Measurements from ENCODE around the gene NOB1. TPM values are rescaled to one million over a fixed set of nuclear protein-coding genes. Genes with fewer than 3 reads are reported as not detected.
"Not testable (repeated sequence)": the region's sequence is repeated elsewhere in the genome, so short reads cannot be mapped to it uniquely, and the experiment has no call there.

NOB1 gene
- total RNA-seq, 1 donor from 2014 or later: 60.3 TPM

GRCh38 chr16:69767459-69768229 lies 12.9 kb upstream of the NOB1 start:
- no peak overlapping the region for H3K4me3 Mint-ChIP-seq
- TF ChIP-seq CTCF (conservative IDR thresholded peaks at IDR 0.05): no peak
- no peaks in the 10 kb centered on the region for H3K9me3 Mint-ChIP-seq
- no peaks in the 10 kb centered on the region for H3K27me3 Mint-ChIP-seq
- DNase-seq (ENCODE audit: extremely low spot score, unreplicated experiment): no peak
- peaks cover 20% of the 10 kb centered on the region for H3K4me1 Mint-ChIP-seq (ENCODE audit: unreplicated experiment)
- H3K27ac Mint-ChIP-seq: no peak overlapping the region
- peaks cover 13% of the 10 kb centered on the region for H3K36me3 Mint-ChIP-seq

- Mint-ChIP-seq H3K4me3 (peak overlapping the region; percentile 87), H3K4me1 (ENCODE audit: unreplicated experiment) (peaks cover 14% of the 10 kb centered on the region), H3K9me3 (no peaks in the 10 kb centered on the region), H3K36me3 (peaks cover 13% of the 10 kb centered on the region), H3K27me3 (no peaks in the 10 kb centered on the region), H3K27ac (peak overlapping the region; percentile 88)
- DNase-seq (ENCODE audit: extremely low spot score, unreplicated experiment): no peak
- TF ChIP-seq CTCF (conservative IDR thresholded peaks at IDR 0.05): no peak
Measured at GRCh38 chr16:69763599-69763942, 8.8 kb upstream of the NOB1 start.

- peaks cover 13% of the 10 kb centered on the region for H3K36me3 Mint-ChIP-seq
- no peaks in the 10 kb centered on the region for H3K9me3 Mint-ChIP-seq
- peaks cover 14% of the 10 kb centered on the region for H3K4me1 Mint-ChIP-seq (ENCODE audit: unreplicated experiment)
- no peaks in the 10 kb centered on the region for H3K27me3 Mint-ChIP-seq
- peak overlapping the region; percentile 87 for H3K4me3 Mint-ChIP-seq
- H3K27ac Mint-ChIP-seq: peak overlapping the region; percentile 88
- TF ChIP-seq CTCF (conservative IDR thresholded peaks at IDR 0.05): no peak
- no peak for DNase-seq (ENCODE audit: extremely low spot score, unreplicated experiment)
Measured at GRCh38 chr16:69762814-69763598, 8.3 kb upstream of the NOB1 start.

GRCh38 chr16:69761983-69762813 lies 7.5 kb upstream of the NOB1 start, which contains the start of gene WWP2:
Gene WWP2 (plus strand): TSS chr16:69762332. CDS start chr16:69787011, 24,679 bp downstream.
- H3K4me1 Mint-ChIP-seq (ENCODE audit: unreplicated experiment): peaks cover 11% of the 10 kb centered on the region

GRCh38 chr16:69757375-69757774 lies 2.6 kb upstream of the NOB1 start:
- not testable (repeated sequence) for H3K27ac Mint-ChIP-seq; H3K4me1 Mint-ChIP-seq (ENCODE audit: unreplicated experiment); H3K27me3 Mint-ChIP-seq; H3K9me3 Mint-ChIP-seq; H3K36me3 Mint-ChIP-seq; DNase-seq (ENCODE audit: extremely low spot score, unreplicated experiment); H3K4me3 Mint-ChIP-seq

More at GRCh38 chr16:69761983-69762813, 7.5 kb upstream of the NOB1 start, which contains the start of gene WWP2:
- Mint-ChIP-seq H3K36me3 (peaks cover 10% of the 10 kb centered on the region), H3K9me3 (no peaks in the 10 kb centered on the region), H3K27ac (peak within 1 kb of the TSS; percentile 88), H3K27me3 (no peaks in the 10 kb centered on the region), H3K4me3 (peak within 1 kb of the TSS; percentile 92)
- DNase-seq (ENCODE audit: extremely low spot score, unreplicated experiment): peak; percentile 85
- no peak for TF ChIP-seq CTCF (conservative IDR thresholded peaks at IDR 0.05)

Measured in type B pancreatic cell (in vitro differentiated cells).